H1 (cell line): ENCODE measurements around the gene NPHP4. TPM values are rescaled to one million over a fixed set of nuclear protein-coding genes. Genes with fewer than 3 reads are reported as not detected.

Source experiments
- CTCF ChIA-PET: fragments of 300-600 bp; sonication (Branson Sonifier 250); formaldehyde crosslinking; loops from one replicate; lab custom pipeline; 2021; ENCODE audit not compliant: partially characterized antibody; lab: Charles Lee
- POLR2A ChIA-PET: fragments of 300-600 bp; sonication (Branson Sonifier 250); formaldehyde crosslinking; loops from one replicate; lab custom pipeline; 2021; ENCODE audit warnings: inconsistent platforms; ENCODE audit not compliant: partially characterized antibody; lab: Charles Lee
- DNase-seq, 2 experiments: peaks; one replicate each; pipeline versions ENCODE4 v3.0.0 to v3.0.0-alpha.2; 2010 to 2022; ENCODE audit warnings: low spot score in 2 of 2, low read depth in 1 of 2, mixed read lengths in 1 of 2
- FAIRE-seq: peaks from 2 replicates; lab custom pipeline; 2011; peaks lifted over from hg19 to GRCh38; lab: Jason Lieb, UNC
- H2AFZ ChIP-seq: 2 replicates; pipeline ENCODE4 v1.8.1; 2012; ENCODE audit warnings: low read length, inconsistent platforms
- H2AK5ac ChIP-seq: 2 replicates; pipeline ENCODE4 v1.6.1; 2013; ENCODE audit warnings: low read depth, low read length
- H2BK120ac ChIP-seq: replicated peaks from 2 replicates; pipeline ENCODE3; 2013; ENCODE audit warnings: low read depth, low read length, inconsistent platforms
- H2BK12ac ChIP-seq: 2 replicates; pipeline ENCODE4 v1.6.1; 2013; ENCODE audit warnings: low read depth, low read length
- H2BK15ac ChIP-seq: 2 replicates; pipeline ENCODE4 v1.6.1; 2013; ENCODE audit warnings: low read length
- H2BK20ac ChIP-seq: 2 replicates; pipeline ENCODE4 v1.6.1; 2013; ENCODE audit warnings: low read length
- H2BK5ac ChIP-seq: 2 replicates; pipeline ENCODE4 v1.6.1; 2013; ENCODE audit warnings: low read depth, low read length
- H3K14ac ChIP-seq: 2 replicates; pipeline ENCODE4 v1.6.1; 2013; ENCODE audit warnings: inconsistent platforms; ENCODE audit not compliant: insufficient read length
- H3K18ac ChIP-seq: 2 replicates; pipeline ENCODE4 v1.6.1; 2013; ENCODE audit warnings: low read length; ENCODE audit errors: extremely low read depth
- H3K23ac ChIP-seq: 2 replicates; pipeline ENCODE4 v1.6.1; 2013; ENCODE audit warnings: inconsistent platforms; ENCODE audit not compliant: insufficient read length
- H3K23me2 ChIP-seq: 2 replicates; pipeline ENCODE4 v1.6.1; 2013; ENCODE audit warnings: low read depth, low read length
- H3K27ac ChIP-seq: 2 replicates; pipeline ENCODE4 v1.6.1; 2011; ENCODE audit warnings: low read depth, low read length, inconsistent platforms
- H3K27me3 ChIP-seq, 4 experiments: replicated peaks in 1 of 4; 1 replicate in 1 of 4; 2 replicates in 3 of 4; pipeline versions ENCODE4 v1.6.1 to v1.8.1; 2011 to 2013; ENCODE audit warnings: low read length in 3 of 4, mild to moderate bottlenecking in 3 of 4, inconsistent platforms in 2 of 4, mixed read lengths in 2 of 4, moderate library complexity in 1 of 4; ENCODE audit not compliant: control insufficient read depth in 3 of 4, insufficient read depth in 3 of 4; ENCODE audit errors: extremely low read depth in 1 of 4
- H3K36me3 ChIP-seq, 4 experiments: 2 replicates each; pipeline versions ENCODE4 v1.6.1 to v1.8.1; 2011 to 2013; ENCODE audit warnings: mild to moderate bottlenecking in 4 of 4, low read length in 3 of 4, moderate library complexity in 2 of 4, control low read depth in 1 of 4, inconsistent platforms in 1 of 4; ENCODE audit not compliant: insufficient read depth in 4 of 4, control insufficient read depth in 2 of 4
- H3K4ac ChIP-seq: replicated peaks from 2 replicates; pipeline ENCODE3; 2013; ENCODE audit warnings: low read length, low read depth, mixed read lengths, inconsistent platforms; ENCODE audit not compliant: insufficient read length
- H3K4me1 ChIP-seq, 4 experiments: replicated peaks in 1 of 4; 1 replicate in 1 of 4; 2 replicates in 3 of 4; pipeline versions ENCODE4 v1.6.1 to v1.8.1; 2011 to 2013; ENCODE audit warnings: low read length in 3 of 4, inconsistent platforms in 2 of 4, mixed read lengths in 1 of 4; ENCODE audit not compliant: insufficient read depth in 4 of 4, control insufficient read depth in 3 of 4
- H3K4me2 ChIP-seq, 2 experiments: 2 replicates each; pipeline versions ENCODE4 v1.6.1 to v1.8.1; 2011 to 2013; ENCODE audit warnings: low read depth in 2 of 2, low read length in 2 of 2, control low read depth in 1 of 2, inconsistent platforms in 1 of 2, mild to moderate bottlenecking in 1 of 2; ENCODE audit not compliant: insufficient read depth in 1 of 2
- H3K4me3 ChIP-seq, 4 experiments: fragments of 200-600, 300-600 bp in 1 of 4; sonication (generic), shearing (Covaris generic), sonication (Bioruptor Twin) in 1 of 4; 2 replicates each; pipeline versions ENCODE4 v1.5.1 to v1.8.1; 2011 to 2016; ENCODE audit warnings: low read length in 4 of 4, low read depth in 3 of 4, control low read depth in 2 of 4, inconsistent platforms in 2 of 4, mild to moderate bottlenecking in 2 of 4, mixed read lengths in 1 of 4, moderate library complexity in 1 of 4; ENCODE audit not compliant: insufficient read depth in 2 of 4; ENCODE audit errors: extremely low read depth in 1 of 4
- H3K56ac ChIP-seq: replicated peaks from 2 replicates; pipeline ENCODE3; 2013; ENCODE audit warnings: low read depth, mild to moderate bottlenecking, mixed read lengths, low read length, inconsistent platforms; ENCODE audit not compliant: insufficient read length
- H3K79me1 ChIP-seq: 2 replicates; pipeline ENCODE4 v1.6.1; 2013; ENCODE audit warnings: low read depth, low read length, control low read depth
- H3K79me2 ChIP-seq, 2 experiments: 2 replicates each; pipeline versions ENCODE4 v1.6.1 to v1.8.1; 2012 to 2013; ENCODE audit warnings: low read length in 2 of 2, mild to moderate bottlenecking in 2 of 2, inconsistent platforms in 1 of 2; ENCODE audit not compliant: insufficient read depth in 2 of 2, control insufficient read depth in 1 of 2
- H3K9ac ChIP-seq, 4 experiments: replicated peaks in 1 of 4; 1 replicate in 1 of 4; 2 replicates in 3 of 4; pipeline versions ENCODE4 v1.6.1 to v1.8.1; 2011 to 2013; ENCODE audit warnings: low read depth in 3 of 4, low read length in 3 of 4, control low read depth in 2 of 4, mild to moderate bottlenecking in 2 of 4, moderate library complexity in 2 of 4, inconsistent platforms in 1 of 4; ENCODE audit errors: extremely low read depth in 1 of 4
- H3K9me3 ChIP-seq, 2 experiments: 2 replicates each; pipeline versions ENCODE4 v1.6.1 to v1.8.1; 2012 to 2013; ENCODE audit warnings: mild to moderate bottlenecking in 2 of 2, moderate library complexity in 2 of 2, control low read depth in 1 of 2, inconsistent platforms in 1 of 2, low read depth in 1 of 2, low read length in 1 of 2, mixed read lengths in 1 of 2; ENCODE audit not compliant: insufficient read depth in 2 of 2
- H4K20me1 ChIP-seq, 2 experiments: replicated peaks in 1 of 2; 2 replicates each; pipeline versions ENCODE3 to v1.8.1; 2011 to 2013; ENCODE audit warnings: inconsistent platforms in 2 of 2, low read length in 2 of 2, mild to moderate bottlenecking in 1 of 2; ENCODE audit not compliant: insufficient read depth in 2 of 2, control insufficient read depth in 1 of 2
- H4K5ac ChIP-seq: 2 replicates; pipeline ENCODE4 v1.6.1; 2013; ENCODE audit warnings: low read length, low read depth, mixed read lengths, inconsistent platforms; ENCODE audit not compliant: insufficient read length
- H4K8ac ChIP-seq: 2 replicates; pipeline ENCODE4 v1.8.0; 2013; ENCODE audit warnings: mild to moderate bottlenecking, moderate library complexity, low read length, inconsistent platforms; ENCODE audit not compliant: insufficient read depth; ENCODE audit errors: extremely low read depth
- H4K91ac ChIP-seq: replicated peaks from 2 replicates; pipeline ENCODE3; 2013; ENCODE audit warnings: low read length, mixed read lengths, inconsistent platforms; ENCODE audit not compliant: insufficient read length
- ATF2 ChIP-seq: IDR thresholded peaks from 2 replicates; pipeline ENCODE4 v1.6.1; 2012; ENCODE audit warnings: low read length, inconsistent platforms
- BRCA1 ChIP-seq: IDR thresholded peaks from 2 replicates; pipeline ENCODE4 v1.6.1; 2012; ENCODE audit warnings: low read depth, low read length, improper control_type of control experiment
- KDM1A ChIP-seq: fragments of 200-600, 300-600 bp; sonication (generic); IDR thresholded peaks from 2 replicates; pipeline ENCODE4 v1.7.1; 2016; ENCODE audit warnings: mild to moderate bottlenecking, low read length, borderline replicate concordance
- NANOG ChIP-seq: IDR thresholded peaks from 2 replicates; pipeline ENCODE4 v1.6.1; 2011; ENCODE audit warnings: low read length, low read depth, mild to moderate bottlenecking, inconsistent platforms; ENCODE audit not compliant: insufficient read depth, poor library complexity, severe bottlenecking
- NRF1 ChIP-seq: IDR thresholded peaks from 2 replicates; pipeline ENCODE4 v1.6.1; 2011; ENCODE audit warnings: mild to moderate bottlenecking, low read depth, low read length, improper control_type of control experiment
- RXRA ChIP-seq: IDR thresholded peaks from 2 replicates; pipeline ENCODE4 v1.6.1; 2011; ENCODE audit warnings: low read depth, mild to moderate bottlenecking, low read length, moderate library complexity; ENCODE audit not compliant: insufficient read depth
- SIN3A ChIP-seq, 2 experiments: IDR thresholded peaks in 1 of 2; conservative IDR thresholded peaks in 1 of 2; 2 replicates each; pipeline ENCODE4 v1.6.1; 2011 to 2012; ENCODE audit warnings: low read length in 2 of 2, improper control_type of control experiment in 1 of 2, low read depth in 1 of 2, mild to moderate bottlenecking in 1 of 2
- SRF ChIP-seq: IDR thresholded peaks from 2 replicates; pipeline ENCODE4 v1.6.1; 2011; ENCODE audit warnings: mild to moderate bottlenecking, low read depth, low read length, moderate library complexity
- TBP ChIP-seq: IDR thresholded peaks from 2 replicates; pipeline ENCODE4 v1.6.1; 2011; ENCODE audit warnings: low read depth, low read length, improper control_type of control experiment
- TEAD4 ChIP-seq: IDR thresholded peaks from 2 replicates; pipeline ENCODE4 v1.6.1; 2012; ENCODE audit warnings: low read depth, low read length, inconsistent platforms, mixed read lengths
- WGBS, 2 experiments: shearing (Covaris generic) in 1 of 2; methylation state at CpG; one replicate each; pipeline versions ENCODE4 v1.1.6 to v1.1.7; 2013 to 2015; ENCODE audit warnings: low lambda C conversion rate in 2 of 2, mixed read lengths in 2 of 2, inconsistent platforms in 1 of 2, low coverage in 1 of 2, missing lambda C conversion rate in 1 of 2; ENCODE audit not compliant: insufficient replicate concordance in 2 of 2, insufficient coverage in 1 of 2, insufficient read length in 1 of 2; ENCODE audit errors: extremely low coverage in 1 of 2, missing lambda C conversion rate in 1 of 2; 5-methylcytosine and 5-hydroxymethylcytosine counted together
- polyA plus RNA-seq, 7 experiments: library from polyadenylated mRNA; depleted of rRNA in 3 of 7; stranded (reverse) in 5 of 7; unstranded in 2 of 7; fragments of >200 nt in 5 of 7; fragments of 200-250 nt in 2 of 7; gene quantifications; 1 replicate in 5 of 7; 2 replicates in 1 of 7; 4 replicates in 1 of 7; pipeline versions ENCODE4 v1.2.1 to v1.2.3, GENCODE V29; 2011 to 2013; ENCODE audit warnings: missing spikeins in 2 of 7, mixed read lengths in 2 of 7
- total RNA-seq: library from RNA; stranded (reverse); fragmentation: NEBNext Ultra II Directional; extraction: Animal tissue kit (Norgen Biotek cat#: 25700); gene quantifications from 2 replicates; pipeline ENCODE4 v1.2.1, GENCODE V29; 2021

Gene NPHP4
- total and polyA plus RNA-seq, 2 of the 8 experiments (the other 6 are each of a cell fraction or from before 2014, with no cell fraction given): 5.8 to 14.0 TPM

DNA sequence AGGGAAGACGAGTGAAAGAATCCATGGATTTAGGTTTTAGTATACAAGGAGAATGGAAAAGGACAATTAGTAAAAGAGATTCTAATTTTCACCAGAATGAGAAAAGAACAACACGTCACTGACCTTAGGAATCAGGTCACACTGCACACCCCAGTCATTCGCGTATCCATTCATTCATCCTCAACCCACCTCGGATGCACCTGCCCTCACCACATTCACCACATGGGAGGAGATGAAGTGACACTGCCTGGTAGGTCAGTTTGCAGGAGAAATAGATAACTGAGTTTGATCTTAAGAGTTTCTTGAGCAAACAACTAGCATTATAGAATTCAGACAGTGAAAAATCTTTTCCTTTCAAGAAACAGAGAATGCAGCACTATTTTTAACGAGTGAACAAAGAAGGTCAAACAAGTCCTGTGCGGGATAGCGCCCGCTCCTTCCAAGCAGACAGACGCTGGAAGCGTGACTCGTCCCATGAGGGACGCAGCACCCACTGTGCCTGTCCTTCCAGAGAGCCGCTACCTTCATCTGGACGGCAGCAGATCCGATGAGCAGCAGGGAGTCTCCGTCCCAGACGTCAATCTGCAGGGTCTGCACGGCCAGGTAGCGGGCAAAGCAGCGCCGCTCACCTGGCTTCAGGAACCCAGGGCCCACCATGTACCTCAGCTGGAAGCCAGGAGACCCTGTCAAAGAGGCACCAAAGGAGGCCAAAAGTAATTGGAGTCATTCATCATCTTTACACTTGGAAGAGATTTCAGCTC, 101.7 kb downstream of the NPHP4 start:
- Histone ChIP-seq H3K9me3 (no peaks in the 10 kb centered on the region), H4K8ac (no peak overlapping the region), H3K4me2 (no peak overlapping the region), H4K91ac (no peak overlapping the region), H3K14ac (no peak overlapping the region), H3K9ac (no peak overlapping the region), H2BK120ac (no peak overlapping the region), H2BK15ac (no peak overlapping the region), H2BK5ac (no peak overlapping the region; the same call in 1 of the 2 replicates), H2BK12ac (no peak overlapping the region; the same call in 1 of the 2 replicates), H3K56ac (no peak overlapping the region), H4K5ac (no peak overlapping the region), H2AFZ (no peak overlapping the region), H3K4ac (no peak overlapping the region), H3K18ac (no peak overlapping the region), H2AK5ac (no peak overlapping the region), H3K4me3 (no peak overlapping the region), H2BK20ac (no peak overlapping the region), H4K20me1 (no peaks in the 10 kb centered on the region), H3K79me1 (no peaks in the 10 kb centered on the region; the same call in 1 of the 2 replicates), H3K27me3 (no peaks in the 10 kb centered on the region), H3K4me1 (peaks cover 0 to 3% (median under 1%) of the 10 kb centered on the region in 4 experiments; a peak in 3 of 7 replicates), H3K23ac (no peak overlapping the region), H3K36me3 (no peaks in the 10 kb centered on the region; a peak in 2 of 8 replicates), H3K79me2 (no peaks in the 10 kb centered on the region), H3K23me2 (no peaks in the 10 kb centered on the region), H3K27ac (no peak overlapping the region)
- ChIA-PET POLR2A (interaction anchor here (0.8 kb wide), 1 partner anchor 16 kb away, joined by 3 read pairs; no protein-coding TSS in a partner anchor), CTCF (no interaction called here)
- no peak for DNase-seq
- FAIRE-seq: no peak
- no peak for TF ChIP-seq NANOG
- TF ChIP-seq SRF: no peak
- TF ChIP-seq TEAD4: no peak
- no peak for TF ChIP-seq BRCA1
- TF ChIP-seq NRF1: no peak
- no peak for TF ChIP-seq SIN3A (conservative IDR thresholded peaks at IDR 0.05 in 1 of 2, IDR thresholded peaks at IDR 0.05 in 1 of 2; ENCODE audit: low read depth in 1 of 2, low read length in 2 of 2)
- no peak for TF ChIP-seq ATF2
- no peak for TF ChIP-seq TBP
- TF ChIP-seq KDM1A: no peak
- no peak for TF ChIP-seq RXRA
- WGBS, 2 experiments: 92% methylated on average over 22 of the region's 22 CpGs; no CpG with 5 or more reads in 1 of the 2 experiments
